Esophagus (tissue), 2 donors: ENCODE data around the gene BNC2. TPM values are rescaled to one million over a fixed set of nuclear protein-coding genes. Genes with fewer than 3 reads are reported as not detected.

Experiments used
- H3K27ac ChIP-seq, 2 donors: one replicate each; pipeline ENCODE4 v1.5.1; 2013; ENCODE audit warnings: low read depth in 2 of 2, mild to moderate bottlenecking in 2 of 2, inconsistent platforms in 1 of 2, low read length in 1 of 2, moderate library complexity in 1 of 2
- H3K27me3 ChIP-seq, 2 donors: one replicate each; pipeline ENCODE4 v1.6.1; 2013; ENCODE audit warnings: low read length in 2 of 2, control low read depth in 1 of 2, mild to moderate bottlenecking in 1 of 2; ENCODE audit not compliant: insufficient read depth in 2 of 2, control insufficient read depth in 1 of 2
- H3K36me3 ChIP-seq, 2 donors: one replicate each; pipeline ENCODE4 v1.6.1; 2013; ENCODE audit warnings: low read length in 1 of 2; ENCODE audit not compliant: control insufficient read depth in 2 of 2, insufficient read depth in 2 of 2
- H3K4me1 ChIP-seq, 2 donors: one replicate each; pipeline ENCODE4 v1.6.1; 2013; ENCODE audit warnings: low read length in 1 of 2; ENCODE audit not compliant: control insufficient read depth in 2 of 2, insufficient read depth in 2 of 2
- H3K4me3 ChIP-seq, 2 donors: one replicate each; pipeline ENCODE4 v1.5.1; 2013; ENCODE audit warnings: low read length in 2 of 2, mild to moderate bottlenecking in 2 of 2, low read depth in 1 of 2, moderate library complexity in 1 of 2
- H3K9me3 ChIP-seq, 2 donors: one replicate each; pipeline ENCODE4 v1.6.1; 2013; ENCODE audit warnings: mild to moderate bottlenecking in 2 of 2, low read depth in 1 of 2, low read length in 1 of 2, moderate library complexity in 1 of 2; ENCODE audit not compliant: control insufficient read depth in 2 of 2, insufficient read depth in 1 of 2
- WGBS, 2 donors: extraction: QIAGEN DNeasy Blood & Tissue Kit; methylation state at CpG; one replicate each; pipeline ENCODE4 v1.1.7; 2013; 5-methylcytosine and 5-hydroxymethylcytosine counted together
- polyA plus RNA-seq, 2 donors: library from polyadenylated mRNA; stranded (reverse); fragments of 200-250 nt; gene quantifications; one replicate each; pipeline ENCODE4 v1.2.3, GENCODE V29; 2013
- donor health status: healthy with polysubstance abuse.
- donor health status: Bipolar disorder and iron deficiency.

BNC2 gene
- polyA plus RNA-seq, 2 donors = 1.1 to 1.6 TPM

GRCh38 chr9:16611983-16612382 lies 258.5 kb downstream of the BNC2 start:
- Histone ChIP-seq H3K27me3 (no peaks in the 10 kb centered on the region), H3K9me3 (no peaks in the 10 kb centered on the region), H3K4me3 (no peak overlapping the region), H3K4me1 (no peaks in the 10 kb centered on the region), H3K27ac (no peak overlapping the region), H3K36me3 (no peaks in the 10 kb centered on the region)
- 64 to 74% methylated on average over 2 of the region's 2 CpGs for WGBS, 2 donors

GRCh38 chr9:16611001-16611400 lies 259.5 kb downstream of the BNC2 start:
- H3K9me3 ChIP-seq = no peaks in the 10 kb centered on the region
- WGBS, 2 donors = 41 to 49% methylated on average over 4 of the region's 4 CpGs
- H3K27me3 ChIP-seq = no peaks in the 10 kb centered on the region
- no peaks in the 10 kb centered on the region for H3K4me1 ChIP-seq
- no peak overlapping the region for H3K4me3 ChIP-seq
- no peak overlapping the region for H3K27ac ChIP-seq
- H3K36me3 ChIP-seq = no peaks in the 10 kb centered on the region

GRCh38 chr9:16610538-16610937 lies 259.9 kb downstream of the BNC2 start:
- Histone ChIP-seq H3K4me3 (no peak overlapping the region), H3K36me3 (no peaks in the 10 kb centered on the region), H3K9me3 (no peaks in the 10 kb centered on the region), H3K4me1 (no peaks in the 10 kb centered on the region), H3K27ac (no peak overlapping the region), H3K27me3 (no peaks in the 10 kb centered on the region)
- WGBS, 2 donors = 57 to 59% methylated on average over 3 of the region's 3 CpGs

- H3K27ac ChIP-seq = no peak overlapping the region
- no peaks in the 10 kb centered on the region for H3K9me3 ChIP-seq
- WGBS, 2 donors = 95 to 97% methylated on average over 2 of the region's 2 CpGs
Measured at GRCh38 chr9:16608906-16609305, 261.6 kb downstream of the BNC2 start.

GRCh38 chr9:16602494-16602893 lies 268.0 kb downstream of the BNC2 start:
- H3K36me3 ChIP-seq = no peaks in the 10 kb centered on the region
- no peaks in the 10 kb centered on the region for H3K4me1 ChIP-seq
- H3K9me3 ChIP-seq = no peaks in the 10 kb centered on the region
- 77 to 89% methylated on average over 2 of the region's 2 CpGs for WGBS, 2 donors
- H3K4me3 ChIP-seq = no peak overlapping the region
- H3K27ac ChIP-seq = no peak overlapping the region
- peaks cover 0 to 2% of the 10 kb centered on the region in 2 donors for H3K27me3 ChIP-seq

More at GRCh38 chr9:16608906-16609305, 261.6 kb downstream of the BNC2 start:
- Histone ChIP-seq H3K36me3 (no peaks in the 10 kb centered on the region), H3K4me3 (no peak overlapping the region), H3K4me1 (no peaks in the 10 kb centered on the region), H3K27me3 (no peaks in the 10 kb centered on the region)

- H3K27ac ChIP-seq = no peak overlapping the region
- no peaks in the 10 kb centered on the region for H3K9me3 ChIP-seq
- no peak overlapping the region for H3K4me3 ChIP-seq
- H3K27me3 ChIP-seq = peaks cover 0 to 2% of the 10 kb centered on the region in 2 donors
- H3K4me1 ChIP-seq = no peaks in the 10 kb centered on the region
- H3K36me3 ChIP-seq = no peaks in the 10 kb centered on the region
Measured at GRCh38 chr9:16601991-16602390, 268.5 kb downstream of the BNC2 start.

GRCh38 chr9:16598316-16598715 lies 272.2 kb downstream of the BNC2 start:
- WGBS, 2 donors = 46 to 69% methylated on average over 3 of the region's 3 CpGs
- peaks cover 0 to 2% of the 10 kb centered on the region in 2 donors for H3K27me3 ChIP-seq
- no peaks in the 10 kb centered on the region for H3K9me3 ChIP-seq
- H3K27ac ChIP-seq = no peak overlapping the region
- H3K4me3 ChIP-seq = no peak overlapping the region
- no peaks in the 10 kb centered on the region for H3K4me1 ChIP-seq
- no peaks in the 10 kb centered on the region for H3K36me3 ChIP-seq

GRCh38 chr9:16597136-16597535 lies 273.3 kb downstream of the BNC2 start:
- no peak overlapping the region for H3K27ac ChIP-seq
- no peak overlapping the region for H3K4me3 ChIP-seq
- H3K36me3 ChIP-seq = no peaks in the 10 kb centered on the region
- H3K27me3 ChIP-seq = peaks cover 0 to 2% of the 10 kb centered on the region in 2 donors
- H3K4me1 ChIP-seq = no peaks in the 10 kb centered on the region
- 74 to 83% methylated on average over 1 of the region's 1 CpG for WGBS, 2 donors
- no peaks in the 10 kb centered on the region for H3K9me3 ChIP-seq

GRCh38 chr9:16595227-16595626 lies 275.2 kb downstream of the BNC2 start:
- WGBS, 2 donors = 94 to 95% methylated on average over 2 of the region's 2 CpGs
- Histone ChIP-seq H3K27me3 (no peaks in the 10 kb centered on the region), H3K27ac (no peak overlapping the region), H3K4me1 (no peaks in the 10 kb centered on the region), H3K4me3 (no peak overlapping the region), H3K36me3 (no peaks in the 10 kb centered on the region), H3K9me3 (no peaks in the 10 kb centered on the region)

- no peaks in the 10 kb centered on the region for H3K9me3 ChIP-seq
- no peak overlapping the region for H3K4me3 ChIP-seq
- H3K27me3 ChIP-seq = no peaks in the 10 kb centered on the region
- H3K4me1 ChIP-seq = no peaks in the 10 kb centered on the region
- no peak overlapping the region for H3K27ac ChIP-seq
- H3K36me3 ChIP-seq = no peaks in the 10 kb centered on the region
Measured at GRCh38 chr9:16594787-16595186, 275.7 kb downstream of the BNC2 start.
